GM12892 (cell line): Measurements from ENCODE around the gene APBB2.
A peak's percentile ranks its signal among the peaks of the same experiment; 100 is the strongest.

Experiments used
- DNase-seq: peaks from one replicate; pipeline ENCODE4 v3.0.0; 2011; ENCODE audit not compliant: insufficient read length
- FAIRE-seq: peaks from 2 replicates; lab custom pipeline; 2011; peaks lifted over from hg19 to GRCh38; lab: Jason Lieb, UNC
- POLR2A ChIP-seq: IDR thresholded peaks from 2 replicates; pipeline ENCODE4 v1.6.1; 2011; ENCODE audit warnings: low read depth, low read length, control low read depth
- POLR2AphosphoS5 ChIP-seq: IDR thresholded peaks from 2 replicates; pipeline ENCODE4 v1.6.1; 2011; ENCODE audit warnings: low read depth, low read length, control low read depth
- TAF1 ChIP-seq: IDR thresholded peaks from 2 replicates; pipeline ENCODE4 v1.6.1; 2011; ENCODE audit warnings: low read depth, mild to moderate bottlenecking, control low read depth, low read length, borderline replicate concordance

Gene APBB2

DNA sequence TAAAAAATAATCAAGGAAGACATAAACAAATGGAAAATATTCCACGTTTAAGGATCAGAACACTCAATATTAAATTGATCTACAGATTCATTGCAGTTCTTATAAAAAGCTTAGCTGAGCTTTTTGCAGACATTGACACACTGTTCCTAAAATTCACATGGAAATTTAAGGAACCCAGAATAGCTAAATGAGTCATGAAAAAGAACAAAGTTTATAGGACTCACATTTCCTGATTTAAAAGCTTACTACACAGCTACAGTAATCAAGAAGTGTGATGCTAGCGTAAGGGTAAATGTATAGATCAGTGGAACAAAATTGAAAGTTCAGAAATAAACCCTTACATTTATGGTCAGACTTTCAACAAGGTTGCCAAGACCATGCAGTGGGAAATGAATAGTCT lies 431.5 kb downstream of the APBB2 start:
- FAIRE-seq (no peak), DNase-seq (no peak)
- TF ChIP-seq POLR2AphosphoS5, result no peak
- TF ChIP-seq POLR2A, result no peak
- no peak for TF ChIP-seq TAF1

DNA sequence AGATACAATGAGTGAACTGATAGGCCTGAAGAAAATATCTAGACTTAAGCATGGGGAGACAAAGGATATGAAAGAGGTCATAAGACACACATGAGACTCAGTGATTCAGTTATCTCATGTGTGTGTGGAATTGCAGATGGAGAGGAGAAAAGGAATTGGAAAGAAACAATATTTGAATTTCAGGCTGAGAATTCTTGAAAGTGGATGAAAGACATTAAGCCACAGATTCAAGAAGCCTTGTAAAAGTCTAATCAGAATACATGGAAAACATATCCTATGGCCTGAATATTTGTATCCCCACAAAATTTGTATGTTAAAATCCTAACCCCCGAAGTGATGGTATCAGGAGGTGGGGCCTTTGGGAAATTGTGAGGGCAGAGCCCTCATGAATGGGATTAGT lies 436.3 kb downstream of the APBB2 start:
- DNase-seq, result no peak
- no peak for FAIRE-seq
- TF ChIP-seq POLR2A, result no peak
- no peak for TF ChIP-seq TAF1
- TF ChIP-seq POLR2AphosphoS5, result no peak

DNA sequence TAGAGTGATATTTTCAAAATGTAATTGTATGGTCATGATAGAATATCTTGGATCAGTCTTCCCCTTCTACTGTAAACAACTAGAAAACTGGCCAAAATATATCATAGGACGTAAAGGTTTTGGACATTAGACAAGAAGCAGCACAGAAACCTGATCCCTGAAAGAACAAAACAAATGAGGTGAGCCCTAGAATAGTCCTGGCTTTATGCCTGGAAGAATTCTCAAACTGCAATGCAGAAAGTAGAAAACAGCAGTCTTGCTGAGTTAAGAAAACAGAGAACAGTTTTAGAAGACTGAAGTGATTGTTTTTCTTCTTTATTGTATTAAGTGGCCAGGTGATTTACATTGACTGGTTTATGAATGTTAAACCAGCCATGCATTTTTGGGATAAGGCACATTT lies 445.1 kb downstream of the APBB2 start:
- TF ChIP-seq POLR2AphosphoS5 (no peak), TAF1 (no peak), POLR2A (no peak)
- DNase-seq, result no peak
- no peak for FAIRE-seq

DNA sequence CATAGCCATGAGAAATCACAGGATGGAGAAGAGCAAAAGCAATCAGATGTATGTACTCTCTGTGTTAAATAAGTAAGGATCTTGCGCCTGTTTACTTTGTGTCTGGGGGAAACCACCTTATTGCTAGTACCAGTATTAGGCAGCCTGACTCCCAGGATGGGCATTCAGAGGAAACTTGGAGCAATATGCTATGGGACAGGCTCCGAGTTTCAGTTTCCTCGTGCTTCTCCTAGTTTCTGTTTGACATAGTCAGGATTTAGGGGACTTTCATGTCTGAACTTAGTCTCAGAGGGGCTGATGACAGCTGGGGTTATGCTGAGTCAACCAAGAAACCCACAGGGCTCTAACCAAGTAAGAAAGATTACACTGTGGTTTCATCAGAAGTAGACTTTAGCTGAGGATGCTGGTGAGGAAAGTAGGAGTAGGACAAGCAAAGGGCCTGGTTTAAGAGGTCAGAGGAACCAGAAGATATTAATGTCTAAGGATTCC lies 451.1 kb downstream of the APBB2 start:
- DNase-seq, result peak; percentile 22
- peak; percentile 98 for FAIRE-seq

More for the DNA sequence above, 451.1 kb downstream of the APBB2 start:
- TF ChIP-seq POLR2A (no peak), TAF1 (no peak), POLR2AphosphoS5 (no peak)
